HepG2 (cell line): ENCODE measurements around the gene ACP7. TPM values are rescaled to one million over a fixed set of nuclear protein-coding genes. Genes with fewer than 3 reads are reported as not detected.

ENCODE experiments used
- ATAC-seq: fragments of 200-7000 bp; cut with Tn5 transposase; 3 replicates; pipeline ENCODE4 v1.9.1; 2020; ENCODE audit warnings: mild to moderate bottlenecking, moderate library complexity
- BruUV-seq: library from RNA; stranded (reverse); fragments of 400-500 nt; replicated peaks from 2 replicates; lab custom pipeline; 2021; lab: Mats Ljungman, UMichigan
- CTCF ChIA-PET: fragments of 300-600 bp; formaldehyde crosslinking; extraction: SDS; loops from one replicate; lab custom pipeline; 2021; ENCODE audit warnings: low total read pairs, inconsistent platforms, low intra/inter-chr PET ratio; lab: Yijun Ruan, JAX
- POLR2A ChIA-PET: fragments of 350-600 bp; sonication (Branson Sonifier 250); formaldehyde crosslinking; loops from one replicate; lab custom pipeline; 2020; ENCODE audit warnings: antibody characterized with exemption, inconsistent platforms; lab: Yijun Ruan, JAX
- DNase-seq: peaks from one replicate; pipeline ENCODE4 v3.0.0-alpha.2; 2015; ENCODE audit warnings: low spot score
- FAIRE-seq: peaks from 3 replicates; lab custom pipeline; 2011; peaks lifted over from hg19 to GRCh38; lab: Jason Lieb, UNC
- H2AFZ ChIP-seq: one replicate; pipeline ENCODE4 v1.6.1; 2011; ENCODE audit warnings: low read length, inconsistent platforms
- H3K27ac ChIP-seq: fragments of 300-600 bp; 3 replicates; pipeline ENCODE4 v1.8.0; 2011; ENCODE audit warnings: mixed run types, mild to moderate bottlenecking, mixed read lengths, low read length, inconsistent platforms; ENCODE audit not compliant: insufficient read depth; ENCODE audit errors: extremely low read length
- H3K27me3 ChIP-seq, 2 experiments: fragments of 200-600 bp in 1 of 2; 2 replicates in 1 of 2; 3 replicates in 1 of 2; pipeline versions ENCODE4 v1.6.0 to v1.8.0; 2011; ENCODE audit warnings: low read length in 2 of 2, mild to moderate bottlenecking in 2 of 2, moderate library complexity in 2 of 2, inconsistent platforms in 1 of 2; ENCODE audit not compliant: insufficient read depth in 2 of 2, control insufficient read depth in 1 of 2
- H3K36me3 ChIP-seq, 2 experiments: fragments of 200-600 bp in 1 of 2; replicated peaks in 1 of 2; 2 replicates in 1 of 2; 3 replicates in 1 of 2; pipeline versions ENCODE4 v1.5.1 to v1.8.0; 2011; ENCODE audit warnings: low read length in 2 of 2, inconsistent platforms in 1 of 2; ENCODE audit not compliant: insufficient read depth in 2 of 2, control insufficient read depth in 1 of 2
- H3K4me1 ChIP-seq: 2 replicates; pipeline ENCODE4 v1.5.1; 2012; ENCODE audit warnings: low read length, inconsistent platforms; ENCODE audit not compliant: insufficient read depth
- H3K4me2 ChIP-seq: 2 replicates; pipeline ENCODE4 v1.6.0; 2011; ENCODE audit warnings: low read depth, low read length, inconsistent platforms
- H3K4me3 ChIP-seq, 3 experiments: fragments of 200-600 bp in 1 of 3; sonication (generic), shearing (Covaris generic) in 1 of 3; replicated peaks in 1 of 3; 2 replicates each; pipeline ENCODE4 v1.5.1; 2011 to 2016; ENCODE audit warnings: low read length in 3 of 3, inconsistent platforms in 2 of 3, low read depth in 2 of 3, mild to moderate bottlenecking in 2 of 3, control low read depth in 1 of 3, mixed read lengths in 1 of 3; ENCODE audit not compliant: insufficient read depth in 1 of 3
- H3K79me2 ChIP-seq: one replicate; pipeline ENCODE4 v1.6.1; 2011; ENCODE audit warnings: low read length, inconsistent platforms; ENCODE audit not compliant: insufficient read depth
- H3K9ac ChIP-seq: 2 replicates; pipeline ENCODE4 v1.6.0; 2011; ENCODE audit warnings: mild to moderate bottlenecking, low read depth, low read length, inconsistent platforms; ENCODE audit not compliant: insufficient read depth
- H3K9me3 ChIP-seq: 2 replicates; pipeline ENCODE4 v1.5.1; 2012; ENCODE audit warnings: mild to moderate bottlenecking, low read length
- H4K20me1 ChIP-seq: 2 replicates; pipeline ENCODE4 v1.6.0; 2011; ENCODE audit warnings: inconsistent platforms, mild to moderate bottlenecking, low read length, moderate library complexity; ENCODE audit not compliant: insufficient read depth
- BCL6 ChIP-seq: IDR thresholded peaks from 2 replicates; pipeline ENCODE4 v1.6.1; 2016; ENCODE audit warnings: missing genetic modification reagents, missing compliant biosample characterization
- CBX2 ChIP-seq, 2 experiments: fragments of 200-600 bp in 1 of 2; sonication (generic); formaldehyde crosslinking in 1 of 2; IDR thresholded peaks; 2 replicates each; pipeline versions ENCODE4 v1.7.0 to v1.8.1; 2018 to 2022; ENCODE audit warnings: low read depth in 2 of 2, low read length in 1 of 2, mild to moderate bottlenecking in 1 of 2, missing genetic modification reagents in 1 of 2
- DPF2 ChIP-seq: sonication (generic); formaldehyde crosslinking; IDR thresholded peaks from 2 replicates; pipeline ENCODE4 v1.4.0; 2020; ENCODE audit warnings: mild to moderate bottlenecking, low read depth, missing genetic modification reagents, borderline replicate concordance
- HMG20A ChIP-seq: IDR thresholded peaks from 2 replicates; pipeline ENCODE4 v1.6.1; 2016; ENCODE audit warnings: borderline replicate concordance
- HNF4A ChIP-seq: sonication (generic); formaldehyde crosslinking; IDR thresholded peaks from 2 replicates; pipeline ENCODE4 v1.4.0; 2020; ENCODE audit warnings: missing genetic modification reagents
- HOXA3 ChIP-seq: sonication (generic); formaldehyde crosslinking; IDR thresholded peaks from 2 replicates; pipeline ENCODE4 v1.5.0; 2020; ENCODE audit warnings: missing genetic modification reagents
- MTA3 ChIP-seq: sonication (generic); formaldehyde crosslinking; IDR thresholded peaks from 2 replicates; pipeline ENCODE4 v1.4.0; 2020; ENCODE audit warnings: missing genetic modification reagents
- TBX3 ChIP-seq: fragments of 450-650 bp; IDR thresholded peaks from 2 replicates; pipeline ENCODE4 v1.6.1; 2017; ENCODE audit warnings: antibody characterized with exemption, mild to moderate bottlenecking, inconsistent platforms, borderline replicate concordance
- TCF7L2 ChIP-seq: IDR thresholded peaks from 2 replicates; pipeline ENCODE4 v1.6.1; 2011; ENCODE audit warnings: mild to moderate bottlenecking, low read depth, low read length, moderate library complexity
- ZBTB43 ChIP-seq: sonication (generic); formaldehyde crosslinking; conservative IDR thresholded peaks from 2 replicates; pipeline ENCODE4 v1.4.0; 2020; ENCODE audit warnings: missing genetic modification reagents
- ZNF17 ChIP-seq: sonication (generic); formaldehyde crosslinking; IDR thresholded peaks from 2 replicates; pipeline ENCODE4 v1.5.0; 2020; ENCODE audit warnings: mild to moderate bottlenecking, missing genetic modification reagents
- ZNF263 ChIP-seq: sonication (generic); formaldehyde crosslinking; IDR thresholded peaks from 2 replicates; pipeline ENCODE4 v1.4.0; 2020; ENCODE audit warnings: missing genetic modification reagents
- ZNF282 ChIP-seq: fragments of 450-650 bp; IDR thresholded peaks from 2 replicates; pipeline ENCODE4 v1.6.1; 2018; ENCODE audit not compliant: partially characterized antibody
- ZNF30 ChIP-seq: sonication (generic); formaldehyde crosslinking; IDR thresholded peaks from 2 replicates; pipeline ENCODE4 v1.5.0; 2020; ENCODE audit warnings: mild to moderate bottlenecking, missing genetic modification reagents
- ZNF550 ChIP-seq: sonication (generic); formaldehyde crosslinking; IDR thresholded peaks from 2 replicates; pipeline ENCODE4 v1.4.0; 2020; ENCODE audit warnings: mild to moderate bottlenecking, missing genetic modification reagents, borderline replicate concordance
- ZNF687 ChIP-seq: sonication (generic); formaldehyde crosslinking; IDR thresholded peaks from 2 replicates; pipeline ENCODE4 v1.5.1; 2020; ENCODE audit warnings: mild to moderate bottlenecking, missing genetic modification reagents, moderate library complexity
- ZNF746 ChIP-seq: sonication (generic); formaldehyde crosslinking; IDR thresholded peaks from 2 replicates; pipeline ENCODE4 v1.8.0; 2022; ENCODE audit warnings: mild to moderate bottlenecking, missing genetic modification reagents
- ZNF768 ChIP-seq: sonication (generic); formaldehyde crosslinking; IDR thresholded peaks from 2 replicates; pipeline ENCODE4 v1.4.0; 2020; ENCODE audit warnings: missing genetic modification reagents
- WGBS: methylation state at CpG from one replicate; pipeline ENCODE4 v1.1.6; 2017; ENCODE audit warnings: low lambda C conversion rate; 5-methylcytosine and 5-hydroxymethylcytosine counted together
- in situ Hi-C: cut with HindIII; loops from 2 replicates; pipeline ENCODE4 v1.10.0; 2017; ENCODE audit warnings: low pct_unique_long_range_greater_than_20kb; ENCODE audit not compliant: extremely low pct_ligation_motif_present
- intact Hi-C: fragments of 100-400 bp; cut with micrococcal nuclease; formaldehyde crosslinking; loops from one replicate; pipeline ENCODE4 v1.10.0; 2022; ENCODE audit not compliant: unreplicated experiment
- polyA plus RNA-seq, 8 experiments: library from polyadenylated mRNA; depleted of rRNA in 3 of 8; stranded (reverse) in 7 of 8; unstranded in 1 of 8; fragments of >200 nt; fragmentation: Illumina TruSeq in 4 of 8; extraction: Trizol in 4 of 8; gene quantifications; 2 replicates each; pipeline versions ENCODE4 v1.2.1 to v1.2.3, GENCODE V29; 2011 to 2016; ENCODE audit warnings: low read depth in 4 of 8, missing spikeins in 1 of 8, mixed read lengths in 1 of 8; ENCODE audit not compliant: insufficient read depth in 1 of 8
- total RNA-seq, 5 experiments: library from RNA; depleted of rRNA; stranded (reverse); fragments of >200 nt; fragmentation: Illumina TruSeq; extraction: Trizol; gene quantifications; 2 replicates each; pipeline ENCODE4 v1.2.3, GENCODE V29; 2016; ENCODE audit warnings: low read depth in 1 of 5
- TF ChIP-seq, protein P1 (sequence below): sonication (generic); formaldehyde crosslinking; IDR thresholded peaks from 2 replicates; pipeline ENCODE4 v1.4.0; 2020; ENCODE audit warnings: missing genetic modification reagents, low read depth, mild to moderate bottlenecking, borderline replicate concordance

Gene ACP7
- total and polyA plus RNA-seq, 2 of the 13 experiments (the other 11 are each of a cell fraction or from before 2014, with no cell fraction given), result not detected

DNA sequence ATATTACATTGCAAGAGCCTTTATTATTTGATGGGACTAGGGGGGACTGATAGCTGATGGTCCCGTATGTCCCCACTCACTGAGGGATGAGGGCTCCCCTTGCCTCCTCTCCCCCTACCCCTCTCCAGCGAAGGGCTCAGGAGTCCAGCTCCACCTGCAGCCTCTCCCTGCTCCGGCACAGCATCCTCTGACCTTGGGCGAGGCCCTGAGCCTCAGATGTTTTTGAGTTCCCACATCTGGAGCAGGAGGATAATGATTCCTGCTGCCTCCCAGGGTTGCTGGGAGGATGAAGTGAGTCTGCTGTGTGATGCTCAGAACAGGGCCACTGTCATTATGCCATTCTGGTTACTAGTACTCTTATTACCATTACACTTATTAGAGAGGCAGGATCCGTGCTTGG, 56.4 kb downstream of the ACP7 start:
- no peak overlapping the region for H3K27ac ChIP-seq
- ChIA-PET POLR2A (interaction anchor here (1.1 kb wide), 1 partner anchor 9 kb away, joined by 4 read pairs; no protein-coding TSS in a partner anchor), CTCF (no interaction called here)
- ATAC-seq (peak; percentile 4; the same call in 2 of the 3 replicates), DNase-seq (no peak), FAIRE-seq (peak; percentile 32)
- BruUV-seq, result no TSS peak
- H2AFZ ChIP-seq, result no peak overlapping the region
- H3K79me2 ChIP-seq, result peaks cover 80% of the 10 kb centered on the region
- 60% methylated on average over 5 of the region's 5 CpGs for WGBS
- intact Hi-C loops, result no loop called here
- H3K4me3 ChIP-seq, result no peak overlapping the region
- H3K27me3 ChIP-seq, result no peaks in the 10 kb centered on the region
- peaks cover 63% of the 10 kb centered on the region for H3K4me1 ChIP-seq
- in situ Hi-C loops, result no loop called here
- peaks cover 42% of the 10 kb centered on the region for H4K20me1 ChIP-seq
- H3K9me3 ChIP-seq, result no peaks in the 10 kb centered on the region
- H3K9ac ChIP-seq, result no peak overlapping the region
- no peak for TF ChIP-seq BCL6 (CRISPR knock-in tag)
- TF ChIP-seq MTA3, result no peak
- no peak for TF ChIP-seq ZNF282
- TF ChIP-seq TCF7L2, result no peak
- no peak for TF ChIP-seq ZNF768 (CRISPR knock-in tag)
- TF ChIP-seq HMG20A (CRISPR knock-in tag), result no peak
- no peak for TF ChIP-seq ZNF30 (CRISPR knock-in tag)
- peak; percentile 35 for TF ChIP-seq ZNF687
- peak; percentile 31 for TF ChIP-seq HNF4A
- no peak for TF ChIP-seq ZNF746
- TF ChIP-seq TBX3, result no peak
- TF ChIP-seq ZNF550 (CRISPR knock-in tag), result no peak
- no peak for TF ChIP-seq ZBTB43
- no peak for TF ChIP-seq DPF2 (CRISPR knock-in tag)
- TF ChIP-seq HOXA3 (CRISPR knock-in tag), result no peak
- TF ChIP-seq ZNF263 (CRISPR knock-in tag), result peak; percentile 60; the same call in 1 of the 2 replicates
- TF ChIP-seq ZNF17 (CRISPR knock-in tag), result no peak
- TF ChIP-seq, protein P1, sequence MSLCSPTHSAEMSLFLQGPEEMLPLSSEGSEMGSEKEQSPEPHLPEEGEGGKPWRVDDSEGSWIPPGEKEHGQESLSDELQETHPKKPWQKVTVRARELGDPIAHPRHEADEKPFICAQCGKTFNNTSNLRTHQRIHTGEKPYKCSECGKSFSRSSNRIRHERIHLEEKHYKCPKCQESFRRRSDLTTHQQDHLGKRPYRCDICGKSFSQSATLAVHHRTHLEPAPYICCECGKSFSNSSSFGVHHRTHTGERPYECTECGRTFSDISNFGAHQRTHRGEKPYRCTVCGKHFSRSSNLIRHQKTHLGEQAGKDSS, result no peak
- TF ChIP-seq CBX2 (IDR thresholded peaks at IDR 0.05; ENCODE audit: low read depth, low read length), result no peak
- TF ChIP-seq CBX2 (CRISPR knock-in tag; IDR thresholded peaks at IDR 0.05; ENCODE audit: low read depth), result no peak
- H3K4me2 ChIP-seq, result no peak overlapping the region
- H3K36me3 ChIP-seq, result peaks cover 0 to 9% of the 10 kb centered on the region in 2 experiments; a peak in 1 of 5 replicates
